GM19043 (cell line): ENCODE results near the gene AMBP.

Experiments used
- ATAC-seq: cut with Tn5 transposase; IDR thresholded peaks from one replicate; pipeline ENCODE4 v1.9.1; 2021; ENCODE audit warnings: low read depth; ENCODE audit not compliant: unreplicated experiment

AMBP gene

GRCh38 chr9:114078021-114078780, at the start of gene AMBP:
Gene AMBP, minus strand, starts transcription at chr9:114078300. Its CDS starts 91 bp downstream, at chr9:114078209.
- no peak for ATAC-seq

- no peak for ATAC-seq
Measured at GRCh38 chr9:114126247-114127060, 48.4 kb upstream of the AMBP start.

GRCh38 chr9:114125476-114126013, 47.4 kb upstream of the AMBP start:
- ATAC-seq: no peak

- no peak for ATAC-seq
Measured at GRCh38 chr9:114124666-114125475, 46.8 kb upstream of the AMBP start.

- no peak for ATAC-seq
Measured at GRCh38 chr9:114124138-114124537, 46.0 kb upstream of the AMBP start.

GRCh38 chr9:114123031-114123977, 45.2 kb upstream of the AMBP start:
- no peak for ATAC-seq

GRCh38 chr9:114122136-114123027, 44.3 kb upstream of the AMBP start:
- no peak for ATAC-seq

- no peak for ATAC-seq
Measured at GRCh38 chr9:114121227-114122135, 43.4 kb upstream of the AMBP start.

- ATAC-seq: no peak
Measured at GRCh38 chr9:114120192-114121014, 42.3 kb upstream of the AMBP start.

- ATAC-seq: no peak
Measured at GRCh38 chr9:114119242-114120191, 41.4 kb upstream of the AMBP start.

GRCh38 chr9:114117996-114118830, 40.1 kb upstream of the AMBP start:
- no peak for ATAC-seq

GRCh38 chr9:114117614-114117995, 39.5 kb upstream of the AMBP start:
- no peak for ATAC-seq

- no peak for ATAC-seq
Measured at GRCh38 chr9:114116126-114116747, 38.1 kb upstream of the AMBP start.

- ATAC-seq: no peak
Measured at GRCh38 chr9:114115654-114116125, 37.6 kb upstream of the AMBP start.
